H1 (cell line): ENCODE data around the gene STEAP2. TPM values are rescaled to one million over a fixed set of nuclear protein-coding genes. Genes with fewer than 3 reads are reported as not detected.

ENCODE experiments used
- CTCF ChIA-PET: fragments of 300-600 bp; sonication (Branson Sonifier 250); formaldehyde crosslinking; loops from one replicate; lab custom pipeline; 2021; ENCODE audit not compliant: partially characterized antibody; lab: Charles Lee
- POLR2A ChIA-PET: fragments of 300-600 bp; sonication (Branson Sonifier 250); formaldehyde crosslinking; loops from one replicate; lab custom pipeline; 2021; ENCODE audit warnings: inconsistent platforms; ENCODE audit not compliant: partially characterized antibody; lab: Charles Lee
- DNase-seq, 2 experiments: peaks; one replicate each; pipeline versions ENCODE4 v3.0.0 to v3.0.0-alpha.2; 2010 to 2022; ENCODE audit warnings: low spot score in 2 of 2, low read depth in 1 of 2, mixed read lengths in 1 of 2
- FAIRE-seq: peaks from 2 replicates; lab custom pipeline; 2011; peaks lifted over from hg19 to GRCh38; lab: Jason Lieb, UNC
- H2AFZ ChIP-seq: 2 replicates; pipeline ENCODE4 v1.8.1; 2012; ENCODE audit warnings: low read length, inconsistent platforms
- H2AK5ac ChIP-seq: 2 replicates; pipeline ENCODE4 v1.6.1; 2013; ENCODE audit warnings: low read depth, low read length
- H2BK120ac ChIP-seq: replicated peaks from 2 replicates; pipeline ENCODE3; 2013; ENCODE audit warnings: low read depth, low read length, inconsistent platforms
- H2BK12ac ChIP-seq: 2 replicates; pipeline ENCODE4 v1.6.1; 2013; ENCODE audit warnings: low read depth, low read length
- H2BK15ac ChIP-seq: 2 replicates; pipeline ENCODE4 v1.6.1; 2013; ENCODE audit warnings: low read length
- H2BK20ac ChIP-seq: 2 replicates; pipeline ENCODE4 v1.6.1; 2013; ENCODE audit warnings: low read length
- H2BK5ac ChIP-seq: 2 replicates; pipeline ENCODE4 v1.6.1; 2013; ENCODE audit warnings: low read depth, low read length
- H3K14ac ChIP-seq: 2 replicates; pipeline ENCODE4 v1.6.1; 2013; ENCODE audit warnings: inconsistent platforms; ENCODE audit not compliant: insufficient read length
- H3K18ac ChIP-seq: 2 replicates; pipeline ENCODE4 v1.6.1; 2013; ENCODE audit warnings: low read length; ENCODE audit errors: extremely low read depth
- H3K23ac ChIP-seq: 2 replicates; pipeline ENCODE4 v1.6.1; 2013; ENCODE audit warnings: inconsistent platforms; ENCODE audit not compliant: insufficient read length
- H3K23me2 ChIP-seq: 2 replicates; pipeline ENCODE4 v1.6.1; 2013; ENCODE audit warnings: low read depth, low read length
- H3K27ac ChIP-seq: 2 replicates; pipeline ENCODE4 v1.6.1; 2011; ENCODE audit warnings: low read depth, low read length, inconsistent platforms
- H3K27me3 ChIP-seq, 4 experiments: replicated peaks in 1 of 4; 1 replicate in 1 of 4; 2 replicates in 3 of 4; pipeline versions ENCODE4 v1.6.1 to v1.8.1; 2011 to 2013; ENCODE audit warnings: low read length in 3 of 4, mild to moderate bottlenecking in 3 of 4, inconsistent platforms in 2 of 4, mixed read lengths in 2 of 4, moderate library complexity in 1 of 4; ENCODE audit not compliant: control insufficient read depth in 3 of 4, insufficient read depth in 3 of 4; ENCODE audit errors: extremely low read depth in 1 of 4
- H3K36me3 ChIP-seq, 4 experiments: 2 replicates each; pipeline versions ENCODE4 v1.6.1 to v1.8.1; 2011 to 2013; ENCODE audit warnings: mild to moderate bottlenecking in 4 of 4, low read length in 3 of 4, moderate library complexity in 2 of 4, control low read depth in 1 of 4, inconsistent platforms in 1 of 4; ENCODE audit not compliant: insufficient read depth in 4 of 4, control insufficient read depth in 2 of 4
- H3K4ac ChIP-seq: replicated peaks from 2 replicates; pipeline ENCODE3; 2013; ENCODE audit warnings: low read length, low read depth, mixed read lengths, inconsistent platforms; ENCODE audit not compliant: insufficient read length
- H3K4me1 ChIP-seq, 4 experiments: replicated peaks in 1 of 4; 1 replicate in 1 of 4; 2 replicates in 3 of 4; pipeline versions ENCODE4 v1.6.1 to v1.8.1; 2011 to 2013; ENCODE audit warnings: low read length in 3 of 4, inconsistent platforms in 2 of 4, mixed read lengths in 1 of 4; ENCODE audit not compliant: insufficient read depth in 4 of 4, control insufficient read depth in 3 of 4
- H3K4me2 ChIP-seq, 2 experiments: 2 replicates each; pipeline versions ENCODE4 v1.6.1 to v1.8.1; 2011 to 2013; ENCODE audit warnings: low read depth in 2 of 2, low read length in 2 of 2, control low read depth in 1 of 2, inconsistent platforms in 1 of 2, mild to moderate bottlenecking in 1 of 2; ENCODE audit not compliant: insufficient read depth in 1 of 2
- H3K4me3 ChIP-seq, 4 experiments: fragments of 200-600, 300-600 bp in 1 of 4; sonication (generic), shearing (Covaris generic), sonication (Bioruptor Twin) in 1 of 4; 2 replicates each; pipeline versions ENCODE4 v1.5.1 to v1.8.1; 2011 to 2016; ENCODE audit warnings: low read length in 4 of 4, low read depth in 3 of 4, control low read depth in 2 of 4, inconsistent platforms in 2 of 4, mild to moderate bottlenecking in 2 of 4, mixed read lengths in 1 of 4, moderate library complexity in 1 of 4; ENCODE audit not compliant: insufficient read depth in 2 of 4; ENCODE audit errors: extremely low read depth in 1 of 4
- H3K56ac ChIP-seq: replicated peaks from 2 replicates; pipeline ENCODE3; 2013; ENCODE audit warnings: low read depth, mild to moderate bottlenecking, mixed read lengths, low read length, inconsistent platforms; ENCODE audit not compliant: insufficient read length
- H3K79me1 ChIP-seq: 2 replicates; pipeline ENCODE4 v1.6.1; 2013; ENCODE audit warnings: low read depth, low read length, control low read depth
- H3K79me2 ChIP-seq, 2 experiments: 2 replicates each; pipeline versions ENCODE4 v1.6.1 to v1.8.1; 2012 to 2013; ENCODE audit warnings: low read length in 2 of 2, mild to moderate bottlenecking in 2 of 2, inconsistent platforms in 1 of 2; ENCODE audit not compliant: insufficient read depth in 2 of 2, control insufficient read depth in 1 of 2
- H3K9ac ChIP-seq, 4 experiments: replicated peaks in 1 of 4; 1 replicate in 1 of 4; 2 replicates in 3 of 4; pipeline versions ENCODE4 v1.6.1 to v1.8.1; 2011 to 2013; ENCODE audit warnings: low read depth in 3 of 4, low read length in 3 of 4, control low read depth in 2 of 4, mild to moderate bottlenecking in 2 of 4, moderate library complexity in 2 of 4, inconsistent platforms in 1 of 4; ENCODE audit errors: extremely low read depth in 1 of 4
- H3K9me3 ChIP-seq, 2 experiments: 2 replicates each; pipeline versions ENCODE4 v1.6.1 to v1.8.1; 2012 to 2013; ENCODE audit warnings: mild to moderate bottlenecking in 2 of 2, moderate library complexity in 2 of 2, control low read depth in 1 of 2, inconsistent platforms in 1 of 2, low read depth in 1 of 2, low read length in 1 of 2, mixed read lengths in 1 of 2; ENCODE audit not compliant: insufficient read depth in 2 of 2
- H4K20me1 ChIP-seq, 2 experiments: replicated peaks in 1 of 2; 2 replicates each; pipeline versions ENCODE3 to v1.8.1; 2011 to 2013; ENCODE audit warnings: inconsistent platforms in 2 of 2, low read length in 2 of 2, mild to moderate bottlenecking in 1 of 2; ENCODE audit not compliant: insufficient read depth in 2 of 2, control insufficient read depth in 1 of 2
- H4K5ac ChIP-seq: 2 replicates; pipeline ENCODE4 v1.6.1; 2013; ENCODE audit warnings: low read length, low read depth, mixed read lengths, inconsistent platforms; ENCODE audit not compliant: insufficient read length
- H4K8ac ChIP-seq: 2 replicates; pipeline ENCODE4 v1.8.0; 2013; ENCODE audit warnings: mild to moderate bottlenecking, moderate library complexity, low read length, inconsistent platforms; ENCODE audit not compliant: insufficient read depth; ENCODE audit errors: extremely low read depth
- H4K91ac ChIP-seq: replicated peaks from 2 replicates; pipeline ENCODE3; 2013; ENCODE audit warnings: low read length, mixed read lengths, inconsistent platforms; ENCODE audit not compliant: insufficient read length
- GABPA ChIP-seq: IDR thresholded peaks from 2 replicates; pipeline ENCODE4 v1.6.1; 2011; ENCODE audit warnings: mild to moderate bottlenecking, low read length, moderate library complexity, borderline replicate concordance; ENCODE audit not compliant: insufficient read depth
- KDM1A ChIP-seq: fragments of 200-600, 300-600 bp; sonication (generic); IDR thresholded peaks from 2 replicates; pipeline ENCODE4 v1.7.1; 2016; ENCODE audit warnings: mild to moderate bottlenecking, low read length, borderline replicate concordance
- KDM4A ChIP-seq: IDR thresholded peaks from one replicate; pipeline ENCODE4 v1.7.1; 2012; ENCODE audit warnings: low read depth, mild to moderate bottlenecking, moderate library complexity, low read length, inconsistent platforms; ENCODE audit not compliant: severe bottlenecking
- KDM5A ChIP-seq: fragments of 200-600 bp; IDR thresholded peaks from 2 replicates; pipeline ENCODE4 v1.7.1; 2012; ENCODE audit warnings: mild to moderate bottlenecking, low read length, inconsistent platforms, mixed read lengths
- POLR2AphosphoS5 ChIP-seq: IDR thresholded peaks from 2 replicates; pipeline ENCODE4 v1.6.1; 2011; ENCODE audit warnings: low read depth, low read length
- SAP30 ChIP-seq: fragments of 300-600 bp; sonication (generic); IDR thresholded peaks from 2 replicates; pipeline ENCODE4 v1.7.1; 2012; ENCODE audit warnings: low read length, moderate library complexity, mild to moderate bottlenecking, inconsistent platforms; ENCODE audit not compliant: insufficient read depth, insufficient replicate concordance
- SUZ12 ChIP-seq: fragments of 200-600 bp; sonication (generic); IDR thresholded peaks from 2 replicates; pipeline ENCODE4 v1.6.1; 2012; ENCODE audit warnings: mild to moderate bottlenecking, inconsistent platforms, low read length, moderate library complexity, mixed read lengths
- TCF12 ChIP-seq: IDR thresholded peaks from 2 replicates; pipeline ENCODE4 v1.6.1; 2011; ENCODE audit warnings: low read depth, mild to moderate bottlenecking, low read length
- WGBS, 2 experiments: shearing (Covaris generic) in 1 of 2; methylation state at CpG; one replicate each; pipeline versions ENCODE4 v1.1.6 to v1.1.7; 2013 to 2015; ENCODE audit warnings: low lambda C conversion rate in 2 of 2, mixed read lengths in 2 of 2, inconsistent platforms in 1 of 2, low coverage in 1 of 2, missing lambda C conversion rate in 1 of 2; ENCODE audit not compliant: insufficient replicate concordance in 2 of 2, insufficient coverage in 1 of 2, insufficient read length in 1 of 2; ENCODE audit errors: extremely low coverage in 1 of 2, missing lambda C conversion rate in 1 of 2; 5-methylcytosine and 5-hydroxymethylcytosine counted together
- polyA plus RNA-seq, 7 experiments: library from polyadenylated mRNA; depleted of rRNA in 3 of 7; stranded (reverse) in 5 of 7; unstranded in 2 of 7; fragments of >200 nt in 5 of 7; fragments of 200-250 nt in 2 of 7; gene quantifications; 1 replicate in 5 of 7; 2 replicates in 1 of 7; 4 replicates in 1 of 7; pipeline versions ENCODE4 v1.2.1 to v1.2.3, GENCODE V29; 2011 to 2013; ENCODE audit warnings: missing spikeins in 2 of 7, mixed read lengths in 2 of 7
- total RNA-seq: library from RNA; stranded (reverse); fragmentation: NEBNext Ultra II Directional; extraction: Animal tissue kit (Norgen Biotek cat#: 25700); gene quantifications from 2 replicates; pipeline ENCODE4 v1.2.1, GENCODE V29; 2021

Gene STEAP2
- total and polyA plus RNA-seq, 2 of the 8 experiments (the other 6 are each of a cell fraction or from before 2014, with no cell fraction given) = 13.4 to 18.4 TPM

- CTCF ChIA-PET = interaction anchor here (2.4 kb wide), 1 partner anchor 75 kb away, joined by 6 read pairs; no protein-coding TSS in a partner anchor
- no peak overlapping the region for H2BK5ac ChIP-seq
- H3K4me1 ChIP-seq = no peaks in the 10 kb centered on the region
- no peaks in the 10 kb centered on the region for H4K20me1 ChIP-seq
- H3K23me2 ChIP-seq = no peaks in the 10 kb centered on the region
- no peaks in the 10 kb centered on the region for H3K79me2 ChIP-seq
- no peak overlapping the region for H3K18ac ChIP-seq
- no peak overlapping the region for H2BK120ac ChIP-seq
- no peak for FAIRE-seq
- peaks cover 9 to 11% of the 10 kb centered on the region in 2 experiments; a peak in 3 of 4 replicates for H3K9me3 ChIP-seq
- WGBS, 2 experiments = 90% methylated on average over 6 of the region's 6 CpGs; no CpG with 5 or more reads in 1 of the 2 experiments
- H3K27me3 ChIP-seq = no peaks in the 10 kb centered on the region
- no peak overlapping the region for H2AFZ ChIP-seq
- H2AK5ac ChIP-seq = no peak overlapping the region
- H3K4me3 ChIP-seq = no peak overlapping the region
- H4K5ac ChIP-seq = no peak overlapping the region
- no peak overlapping the region for H3K4ac ChIP-seq
- H3K79me1 ChIP-seq = no peaks in the 10 kb centered on the region
- TF ChIP-seq KDM5A (no peak), POLR2AphosphoS5 (no peak), SAP30 (no peak), KDM4A (no peak), KDM1A (no peak), GABPA (no peak), TCF12 (no peak), SUZ12 (no peak)
- H3K4me2 ChIP-seq = no peak overlapping the region
- no peak for DNase-seq
- H2BK20ac ChIP-seq = no peak overlapping the region
- H3K56ac ChIP-seq = no peak overlapping the region
- no peak overlapping the region for H3K23ac ChIP-seq
- H3K36me3 ChIP-seq = no peaks in the 10 kb centered on the region
- no peak overlapping the region for H4K91ac ChIP-seq
- H3K9ac ChIP-seq = no peak overlapping the region
- POLR2A ChIA-PET = no interaction called here
- H3K27ac ChIP-seq = no peak overlapping the region
- no peak overlapping the region for H2BK15ac ChIP-seq
- H2BK12ac ChIP-seq = no peak overlapping the region
- no peak overlapping the region for H4K8ac ChIP-seq
- no peak overlapping the region for H3K14ac ChIP-seq
Measured at GRCh38 chr7:90172624-90173023, 38.9 kb upstream of the STEAP2 start.
